SU-DHL-6 (cell line): ENCODE measurements around the gene CCAR1.

ENCODE experiments used
- CTCF ChIP-seq: fragments of 200-600 bp; sonication (generic); IDR thresholded peaks from one replicate; pipeline ENCODE4 v1.5.1; 2017; ENCODE audit warnings: antibody characterized with exemption, mild to moderate bottlenecking, low read length, moderate library complexity; ENCODE audit not compliant: insufficient read depth, poor library complexity, severe bottlenecking
- EZH2phosphoT487 ChIP-seq: fragments of 200-600 bp; sonication (generic), shearing (Covaris generic); conservative IDR thresholded peaks from 2 replicates; pipeline ENCODE4 v1.6.1; 2018; ENCODE audit warnings: mild to moderate bottlenecking, antibody characterized with exemption, low read length, moderate library complexity, mixed read lengths

- TF ChIP-seq CTCF (no peak), EZH2phosphoT487 (no peak)
Measured at GRCh38 chr10:68697106-68697505, 23.9 kb upstream of the CCAR1 start.
